ENCODE data around the gene SCGB2B2. TPM values are rescaled to one million over a fixed set of nuclear protein-coding genes. Genes with fewer than 3 reads are reported as not detected.

SCGB2B2 gene
- total RNA-seq, 1 experiment from 2014 or later = 0.20 TPM

- H3K36me3 Mint-ChIP-seq = peaks cover 11% of the 10 kb centered on the region; the same call in 1 of the 2 replicates
- H3K27me3 Mint-ChIP-seq (ENCODE audit: low read depth) = peaks cover 24% of the 10 kb centered on the region
- no peak for DNase-seq (ENCODE audit: low spot score)
- peaks cover 4% of the 10 kb centered on the region for H3K4me1 Mint-ChIP-seq
- H3K9me3 Mint-ChIP-seq = peaks cover 58% of the 10 kb centered on the region
- ATAC-seq = no peak
- H3K4me3 Mint-ChIP-seq = no peak overlapping the region
- no peak overlapping the region for H3K27ac Mint-ChIP-seq
- ChIA-PET CTCF (no interaction called here), POLR2A (no interaction called here)
- TF ChIP-seq FOXP4 (CRISPR knock-in tag; IDR thresholded peaks at IDR 0.05) = no peak
- no peak for TF ChIP-seq JAZF1 (CRISPR knock-in tag; IDR thresholded peaks at IDR 0.05)
- no peak for TF ChIP-seq ZNF317 (CRISPR knock-in tag; IDR thresholded peaks at IDR 0.05; ENCODE audit: borderline replicate concordance, low read depth)
- TF ChIP-seq ZNF219 (CRISPR knock-in tag; IDR thresholded peaks at IDR 0.05; ENCODE audit: borderline replicate concordance) = no peak
- no peak for TF ChIP-seq NR2C2 (CRISPR knock-in tag; IDR thresholded peaks at IDR 0.05)
- no peak for TF ChIP-seq CTCF (IDR thresholded peaks at IDR 0.05)
- no peak for TF ChIP-seq ATF2 (CRISPR knock-in tag; IDR thresholded peaks at IDR 0.05; ENCODE audit: borderline replicate concordance, low read depth)
- no peak for TF ChIP-seq JUN (CRISPR knock-in tag; IDR thresholded peaks at IDR 0.05)
- TF ChIP-seq SMAD3 (CRISPR knock-in tag; IDR thresholded peaks at IDR 0.05; ENCODE audit: borderline replicate concordance) = no peak
- TF ChIP-seq IRF1 (CRISPR knock-in tag; IDR thresholded peaks at IDR 0.05) = no peak
- no peak for TF ChIP-seq NFE2L1 (CRISPR knock-in tag; IDR thresholded peaks at IDR 0.05)
- TF ChIP-seq, protein P1, sequence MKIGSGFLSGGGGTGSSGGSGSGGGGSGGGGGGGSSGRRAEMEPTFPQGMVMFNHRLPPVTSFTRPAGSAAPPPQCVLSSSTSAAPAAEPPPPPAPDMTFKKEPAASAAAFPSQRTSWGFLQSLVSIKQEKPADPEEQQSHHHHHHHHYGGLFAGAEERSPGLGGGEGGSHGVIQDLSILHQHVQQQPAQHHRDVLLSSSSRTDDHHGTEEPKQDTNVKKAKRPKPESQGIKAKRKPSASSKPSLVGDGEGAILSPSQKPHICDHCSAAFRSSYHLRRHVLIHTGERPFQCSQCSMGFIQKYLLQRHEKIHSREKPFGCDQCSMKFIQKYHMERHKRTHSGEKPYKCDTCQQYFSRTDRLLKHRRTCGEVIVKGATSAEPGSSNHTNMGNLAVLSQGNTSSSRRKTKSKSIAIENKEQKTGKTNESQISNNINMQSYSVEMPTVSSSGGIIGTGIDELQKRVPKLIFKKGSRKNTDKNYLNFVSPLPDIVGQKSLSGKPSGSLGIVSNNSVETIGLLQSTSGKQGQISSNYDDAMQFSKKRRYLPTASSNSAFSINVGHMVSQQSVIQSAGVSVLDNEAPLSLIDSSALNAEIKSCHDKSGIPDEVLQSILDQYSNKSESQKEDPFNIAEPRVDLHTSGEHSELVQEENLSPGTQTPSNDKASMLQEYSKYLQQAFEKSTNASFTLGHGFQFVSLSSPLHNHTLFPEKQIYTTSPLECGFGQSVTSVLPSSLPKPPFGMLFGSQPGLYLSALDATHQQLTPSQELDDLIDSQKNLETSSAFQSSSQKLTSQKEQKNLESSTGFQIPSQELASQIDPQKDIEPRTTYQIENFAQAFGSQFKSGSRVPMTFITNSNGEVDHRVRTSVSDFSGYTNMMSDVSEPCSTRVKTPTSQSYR (CRISPR knock-in tag; IDR thresholded peaks at IDR 0.05) = no peak
- TF ChIP-seq, protein P2, sequence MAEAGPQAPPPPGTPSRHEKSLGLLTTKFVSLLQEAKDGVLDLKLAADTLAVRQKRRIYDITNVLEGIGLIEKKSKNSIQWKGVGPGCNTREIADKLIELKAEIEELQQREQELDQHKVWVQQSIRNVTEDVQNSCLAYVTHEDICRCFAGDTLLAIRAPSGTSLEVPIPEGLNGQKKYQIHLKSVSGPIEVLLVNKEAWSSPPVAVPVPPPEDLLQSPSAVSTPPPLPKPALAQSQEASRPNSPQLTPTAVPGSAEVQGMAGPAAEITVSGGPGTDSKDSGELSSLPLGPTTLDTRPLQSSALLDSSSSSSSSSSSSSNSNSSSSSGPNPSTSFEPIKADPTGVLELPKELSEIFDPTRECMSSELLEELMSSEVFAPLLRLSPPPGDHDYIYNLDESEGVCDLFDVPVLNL (CRISPR knock-in tag; IDR thresholded peaks at IDR 0.05; ENCODE audit: borderline replicate concordance, low read depth) = no peak
These were observed 21.3 kb downstream of the SCGB2B2 start for GRCh38 chr19:34655651-34656050.

GRCh38 chr19:34654796-34655195, 22.2 kb downstream of the SCGB2B2 start:
- POLR2A ChIA-PET = no interaction called here
- CTCF ChIA-PET = no interaction called here
- ATAC-seq (no peak; the same call in 1 of the 2 replicates), DNase-seq (ENCODE audit: low spot score) (no peak)
- H3K4me3 Mint-ChIP-seq = no peak overlapping the region
- peaks cover 21% of the 10 kb centered on the region for H3K27me3 Mint-ChIP-seq (ENCODE audit: low read depth)
- no peak overlapping the region for H3K27ac Mint-ChIP-seq
- peaks cover 11% of the 10 kb centered on the region; the same call in 1 of the 2 replicates for H3K36me3 Mint-ChIP-seq
- TF ChIP-seq OVOL2 (CRISPR knock-in tag; IDR thresholded peaks at IDR 0.05; ENCODE audit: borderline replicate concordance) = no peak
- TF ChIP-seq CTCF (IDR thresholded peaks at IDR 0.05) = no peak
- TF ChIP-seq ZNF317 (CRISPR knock-in tag; IDR thresholded peaks at IDR 0.05; ENCODE audit: borderline replicate concordance, low read depth) = no peak
- peaks cover 4% of the 10 kb centered on the region for H3K4me1 Mint-ChIP-seq
- peaks cover 59% of the 10 kb centered on the region for H3K9me3 Mint-ChIP-seq
